IMR-90 (cell line): ENCODE measurements around the gene HIRA.

ENCODE experiments used
- BHLHE40 ChIP-seq: fragments of 150-350 bp; IDR thresholded peaks from 2 replicates; pipeline ENCODE4 v1.6.1; 2016; ENCODE audit warnings: mild to moderate bottlenecking, low read depth, low read length
- FOS ChIP-seq: fragments of 150-350 bp; IDR thresholded peaks from 2 replicates; pipeline ENCODE4 v1.6.1; 2016; ENCODE audit warnings: low read depth, low read length
- MAZ ChIP-seq: IDR thresholded peaks from 2 replicates; pipeline ENCODE4 v1.6.1; 2012; ENCODE audit warnings: low read depth, mild to moderate bottlenecking, low read length, improper control_type of control experiment, moderate library complexity, borderline replicate concordance
- POLR2A ChIP-seq: IDR thresholded peaks from 2 replicates; pipeline ENCODE4 v1.6.1; 2012; ENCODE audit warnings: mild to moderate bottlenecking, low read depth, low read length
- RCOR1 ChIP-seq: IDR thresholded peaks from 2 replicates; pipeline ENCODE4 v1.6.1; 2012; ENCODE audit warnings: mild to moderate bottlenecking, low read length, improper control_type of control experiment; ENCODE audit not compliant: insufficient replicate concordance
- SMC3 ChIP-seq: fragments of 150-350 bp; IDR thresholded peaks from 2 replicates; pipeline ENCODE4 v1.6.1; 2016; ENCODE audit warnings: low read depth, mild to moderate bottlenecking, antibody characterized with exemption, low read length, moderate library complexity
- TF ChIP-seq, protein P1 (sequence below): conservative IDR thresholded peaks from 2 replicates; pipeline ENCODE4 v1.5.1; 2012; ENCODE audit warnings: mild to moderate bottlenecking, low read depth, low read length, improper control_type of control experiment

DNA sequence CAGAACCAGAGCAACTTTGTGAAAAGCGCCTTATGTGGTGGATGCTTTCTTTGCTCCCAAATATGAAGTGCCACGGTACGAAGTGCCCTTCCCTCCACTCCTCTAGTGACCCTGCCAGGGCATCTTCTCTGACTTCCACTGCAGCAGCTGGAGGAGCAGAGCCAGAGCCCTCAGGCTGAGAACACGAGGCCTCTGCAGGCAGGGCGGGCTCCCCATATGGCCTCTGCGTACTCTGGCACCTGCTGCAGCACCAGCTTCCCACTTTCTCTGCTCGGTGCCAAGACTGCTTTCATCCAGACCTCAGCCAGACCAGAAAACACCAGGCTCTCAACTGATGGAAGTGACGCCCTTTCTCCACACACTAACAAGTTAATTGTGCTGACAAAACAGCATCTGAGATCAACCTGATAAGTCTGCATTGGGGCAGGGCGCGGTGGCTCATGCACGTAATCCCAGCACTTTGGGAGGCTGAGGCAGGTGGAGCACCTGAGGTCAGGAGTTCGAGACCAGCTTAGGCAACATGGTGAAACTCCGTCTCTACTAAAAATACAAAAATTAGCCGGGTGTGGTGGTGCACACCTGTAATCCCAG lies 34.7 kb upstream of the HIRA start:
- TF ChIP-seq, protein P1, sequence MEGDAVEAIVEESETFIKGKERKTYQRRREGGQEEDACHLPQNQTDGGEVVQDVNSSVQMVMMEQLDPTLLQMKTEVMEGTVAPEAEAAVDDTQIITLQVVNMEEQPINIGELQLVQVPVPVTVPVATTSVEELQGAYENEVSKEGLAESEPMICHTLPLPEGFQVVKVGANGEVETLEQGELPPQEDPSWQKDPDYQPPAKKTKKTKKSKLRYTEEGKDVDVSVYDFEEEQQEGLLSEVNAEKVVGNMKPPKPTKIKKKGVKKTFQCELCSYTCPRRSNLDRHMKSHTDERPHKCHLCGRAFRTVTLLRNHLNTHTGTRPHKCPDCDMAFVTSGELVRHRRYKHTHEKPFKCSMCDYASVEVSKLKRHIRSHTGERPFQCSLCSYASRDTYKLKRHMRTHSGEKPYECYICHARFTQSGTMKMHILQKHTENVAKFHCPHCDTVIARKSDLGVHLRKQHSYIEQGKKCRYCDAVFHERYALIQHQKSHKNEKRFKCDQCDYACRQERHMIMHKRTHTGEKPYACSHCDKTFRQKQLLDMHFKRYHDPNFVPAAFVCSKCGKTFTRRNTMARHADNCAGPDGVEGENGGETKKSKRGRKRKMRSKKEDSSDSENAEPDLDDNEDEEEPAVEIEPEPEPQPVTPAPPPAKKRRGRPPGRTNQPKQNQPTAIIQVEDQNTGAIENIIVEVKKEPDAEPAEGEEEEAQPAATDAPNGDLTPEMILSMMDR: no peak
- TF ChIP-seq BHLHE40 (no peak), FOS (no peak), RCOR1 (no peak), SMC3 (no peak), POLR2A (no peak), MAZ (no peak)
